Sciatic nerve (tissue), 2 donors: ENCODE measurements around the gene AIRE. TPM values are rescaled to one million over a fixed set of nuclear protein-coding genes. Genes with fewer than 3 reads are reported as not detected.
A peak's percentile ranks its signal among the peaks of the same experiment; 100 is the strongest.

Experiments used
- ATAC-seq: fragments of 200-7000 bp; cut with Tn5 transposase; one replicate; pipeline ENCODE4 v1.9.1; 2020; ENCODE audit warnings: mild to moderate bottlenecking, moderate library complexity
- DNase-seq: peaks from one replicate; pipeline ENCODE4 v3.0.0-alpha.2; 2020; ENCODE audit warnings: low spot score
- intact Hi-C: fragments of 100-400 bp; cut with DNase I; formaldehyde crosslinking; loops from one replicate; pipeline ENCODE4 v1.14.2; 2022
- total RNA-seq: library from RNA; stranded (reverse); fragmentation: NEBNext Ultra II Directional; extraction: Animal tissue kit (Norgen Biotek cat#: 25700); gene quantifications from one replicate; pipeline ENCODE4 v1.2.1, GENCODE V29; 2021
- donor health status: DM: no; HTN: no; CAD: no.
- donor health status: DM: no; HTN: no; CAD: no.

The AIRE gene
- total RNA-seq, 1 donor from 2014 or later, result 0.13 TPM

DNA sequence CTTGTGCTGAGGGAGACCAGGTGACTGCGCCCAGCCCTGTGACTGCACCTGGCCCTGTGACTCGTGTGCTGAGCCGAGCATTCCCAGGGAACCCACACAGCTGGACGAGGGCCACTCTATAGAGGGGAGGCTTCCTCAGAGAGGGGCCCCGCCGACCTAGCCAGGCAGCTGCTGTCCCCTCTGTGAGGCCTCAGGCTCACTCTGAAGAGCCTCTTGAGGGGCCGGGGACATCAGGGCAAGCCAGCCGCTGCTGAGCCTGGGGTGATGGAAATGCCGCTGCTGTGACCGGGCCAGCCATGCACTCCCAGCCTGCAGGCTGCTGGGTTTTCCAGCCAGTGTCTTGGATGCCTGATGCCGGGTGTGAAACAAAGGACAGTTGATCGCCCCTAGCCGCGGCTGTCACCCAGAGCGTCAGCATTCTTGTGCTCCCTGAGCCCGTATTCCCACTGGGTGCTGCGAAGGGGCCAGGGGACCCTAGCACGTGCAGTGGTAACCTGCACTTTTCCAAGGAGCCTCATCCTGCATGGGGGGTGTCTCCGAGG is 31.6 kb downstream of the AIRE start:
- intact Hi-C loops, result no loop called here
- no peak for ATAC-seq
- DNase-seq, result no peak

DNA sequence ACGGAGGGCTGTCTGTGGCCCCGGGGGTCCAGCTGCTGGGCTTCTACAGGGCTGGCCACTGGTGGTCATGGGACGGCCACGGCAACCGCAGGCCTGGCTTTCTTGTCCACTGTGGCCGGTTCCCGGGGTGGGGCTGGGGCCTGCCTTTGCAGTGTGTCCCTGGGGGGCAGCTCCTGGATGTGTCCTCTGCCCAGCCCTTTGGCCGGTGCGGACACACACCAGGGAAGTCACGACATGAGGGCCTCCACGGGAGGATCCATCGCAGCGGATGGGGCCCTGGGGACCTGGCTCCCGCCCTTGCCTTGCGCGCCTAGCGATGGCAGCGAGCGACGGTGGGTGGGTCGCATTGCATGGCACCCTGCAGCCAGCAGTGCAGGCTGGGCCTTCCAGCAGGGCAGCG is 32.2 kb downstream of the AIRE start:
- intact Hi-C loops, result no loop called here
- ATAC-seq (no peak), DNase-seq (no peak)

DNA sequence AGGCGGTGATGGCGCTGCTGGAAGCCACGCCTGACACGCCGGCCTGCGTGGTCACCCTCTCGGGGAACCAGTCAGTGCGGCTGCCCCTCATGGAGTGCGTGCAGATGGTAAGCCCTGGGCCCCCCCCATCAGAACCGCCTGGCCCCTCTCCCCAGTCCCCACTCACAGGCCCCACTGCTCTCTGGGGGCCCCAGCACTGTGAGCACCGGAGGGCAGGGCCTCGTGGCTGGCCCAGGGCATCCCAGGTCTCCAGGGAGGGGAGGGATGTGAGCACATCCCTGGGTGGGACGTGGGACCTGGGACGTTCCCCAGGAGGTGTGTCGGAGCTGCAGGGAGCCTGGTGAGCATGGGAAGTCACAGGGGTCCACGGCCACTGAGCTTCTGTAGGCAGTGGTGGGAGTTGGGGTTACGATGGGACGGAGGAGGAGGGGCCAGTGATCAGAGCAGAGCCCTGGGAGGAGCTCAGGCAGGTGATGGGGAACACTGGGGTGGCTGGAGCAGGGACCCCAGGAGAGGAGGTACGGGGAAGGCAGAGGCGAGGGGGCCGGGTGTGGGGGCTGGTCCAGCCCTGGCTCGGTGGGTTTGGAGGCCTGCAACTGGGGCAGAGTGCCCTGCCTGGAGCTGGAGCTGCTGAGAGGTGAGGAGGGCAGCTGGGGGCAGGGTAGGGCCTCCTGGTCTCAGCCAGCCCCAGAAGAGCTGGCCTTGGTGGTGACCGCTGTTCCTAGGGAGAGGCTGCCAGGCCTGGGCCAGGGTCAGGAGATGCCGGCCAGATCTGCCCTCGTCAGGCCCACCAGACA is 33.0 kb downstream of the AIRE start:
- DNase-seq, result no peak
- intact Hi-C loops, result no loop called here
- ATAC-seq, result no peak

DNA sequence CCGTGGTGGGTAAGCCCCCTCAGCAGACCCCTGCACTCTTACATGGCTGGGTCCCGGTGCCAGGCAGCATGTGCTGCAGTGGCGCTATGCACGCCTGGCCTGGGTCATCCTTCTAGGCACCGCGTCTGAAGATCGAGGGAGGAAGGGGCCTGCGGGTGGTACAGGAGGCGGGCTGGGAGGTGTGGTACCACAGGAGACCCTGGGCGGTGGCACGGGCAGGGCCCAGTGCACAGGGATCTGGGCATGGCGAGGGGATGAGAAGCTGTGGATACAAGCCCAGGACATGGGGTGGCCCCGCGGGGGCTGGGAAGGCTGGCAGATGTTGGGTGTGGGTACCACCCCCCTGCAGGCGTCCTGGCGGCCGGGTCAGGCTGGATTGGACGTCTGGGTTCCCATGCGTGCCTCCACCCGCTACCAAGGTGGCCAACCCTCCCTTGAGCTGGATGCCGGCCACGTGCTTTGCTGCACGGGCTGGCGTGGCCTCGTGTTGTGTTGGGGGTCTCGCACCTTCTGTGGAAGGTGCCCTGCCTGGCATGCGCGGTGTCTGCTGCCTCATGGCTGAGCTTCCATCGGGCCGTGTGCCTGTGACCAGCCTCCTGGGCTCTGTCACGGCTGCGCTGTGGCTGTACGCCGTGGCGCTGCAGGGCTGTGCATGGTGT is 33.9 kb downstream of the AIRE start:
- ATAC-seq (no peak), DNase-seq (no peak)
- intact Hi-C loops, result no loop called here

DNA sequence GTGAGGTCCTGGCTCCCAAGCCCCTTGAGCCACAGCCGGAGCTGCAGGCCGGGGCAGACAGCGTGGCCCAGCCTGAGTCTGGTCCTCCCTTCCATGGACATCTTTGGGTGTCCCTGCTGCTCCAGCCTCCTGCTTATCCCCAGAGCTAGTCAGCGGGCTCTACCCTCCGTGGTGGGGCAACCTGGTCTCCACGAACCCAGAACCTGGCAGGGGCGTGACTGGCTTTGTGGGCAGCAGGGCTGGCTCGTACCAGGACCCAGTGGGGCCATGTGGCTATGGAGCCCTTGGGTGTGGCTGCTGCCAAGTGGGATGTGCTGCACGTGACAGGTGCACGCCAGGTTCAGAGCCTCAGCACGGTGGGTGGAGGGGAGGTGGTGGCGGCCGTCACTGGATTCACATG is 35.2 kb downstream of the AIRE start:
- intact Hi-C loops, result no loop called here
- no peak for ATAC-seq
- DNase-seq, result no peak

DNA sequence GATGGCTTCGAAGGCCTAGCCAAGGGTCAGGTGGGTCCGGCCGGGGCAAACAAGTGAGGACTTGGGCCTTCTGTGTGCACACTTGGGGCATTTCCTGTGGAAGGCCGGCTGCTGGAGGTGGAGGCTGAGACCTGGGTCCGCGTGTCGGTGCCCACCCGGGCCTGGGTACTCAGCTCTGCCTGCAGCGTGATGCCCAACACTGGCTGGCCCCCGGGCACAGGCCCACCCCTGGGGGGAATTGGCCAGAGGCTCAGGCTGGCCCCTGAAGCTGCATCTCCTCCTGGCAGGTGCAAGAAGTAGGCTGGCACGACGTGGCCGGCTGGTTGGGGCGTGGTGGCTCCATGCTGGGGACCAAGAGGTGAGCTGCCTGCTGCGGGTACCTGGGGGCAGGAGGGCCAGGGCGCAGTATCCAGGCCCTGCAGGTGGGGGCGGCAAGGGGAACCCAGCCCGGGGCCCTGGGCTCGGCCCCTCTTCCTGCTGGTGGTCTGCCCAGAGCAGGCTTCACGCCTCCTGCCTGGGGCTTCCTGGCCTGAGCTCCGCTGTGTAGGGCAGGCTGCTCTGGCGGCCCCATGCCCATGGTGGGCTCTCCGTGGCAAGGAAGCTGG is 36.3 kb downstream of the AIRE start:
- intact Hi-C loops, result no loop called here
- ATAC-seq (no peak), DNase-seq (no peak)

DNA sequence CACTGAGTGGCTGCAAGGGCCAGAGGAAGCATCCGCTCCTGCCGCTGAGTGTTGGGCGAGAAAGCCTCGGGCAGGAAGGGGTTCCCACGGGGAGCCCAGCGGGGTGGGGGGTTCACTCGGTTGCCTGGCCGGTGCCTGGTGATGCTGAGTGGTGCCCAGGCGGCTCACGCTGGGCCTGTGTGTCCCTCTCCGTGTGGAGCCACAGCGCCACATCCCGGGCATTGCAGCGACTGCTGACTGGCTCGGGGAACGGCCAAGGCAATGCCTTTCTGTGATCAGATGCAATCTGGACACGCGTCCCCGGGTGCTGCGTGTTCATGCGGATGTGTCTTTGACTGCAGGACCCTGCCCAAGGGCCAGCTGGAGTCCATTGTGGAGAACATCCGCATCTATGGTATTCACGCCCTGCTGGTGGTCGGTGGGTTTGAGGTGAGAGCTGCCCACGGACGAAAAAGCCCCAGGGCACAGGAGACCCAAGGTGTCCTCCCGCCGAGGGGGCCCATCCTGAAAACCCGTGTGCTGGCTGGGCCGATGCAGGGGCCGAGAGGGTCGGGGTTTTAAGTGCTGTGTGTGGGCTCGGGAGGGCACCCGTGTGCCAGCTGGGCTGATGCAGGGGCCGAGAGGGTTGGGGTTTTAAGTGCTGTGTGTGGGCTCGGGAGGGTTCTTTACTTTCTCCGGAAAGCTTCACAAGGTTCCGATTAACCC is 37.1 kb downstream of the AIRE start:
- ATAC-seq, result no peak
- intact Hi-C loops, result no loop called here
- DNase-seq, result no peak

DNA sequence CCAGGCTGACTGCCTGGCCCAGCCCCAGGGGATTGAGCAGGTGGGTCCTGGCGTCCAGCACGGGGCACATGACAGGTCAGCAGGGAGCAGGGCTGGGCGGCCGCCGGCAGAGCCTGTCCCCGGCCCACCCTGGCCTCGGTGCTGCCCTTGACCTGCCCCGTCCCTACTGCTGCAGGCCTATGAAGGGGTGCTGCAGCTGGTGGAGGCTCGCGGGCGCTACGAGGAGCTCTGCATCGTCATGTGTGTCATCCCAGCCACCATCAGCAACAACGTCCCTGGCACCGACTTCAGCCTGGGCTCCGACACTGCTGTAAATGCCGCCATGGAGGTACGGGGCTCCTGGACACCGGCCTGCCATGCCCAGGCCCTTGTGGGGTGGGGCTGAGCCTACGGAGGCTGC is 37.9 kb downstream of the AIRE start:
- DNase-seq, result no peak
- intact Hi-C loops, result no loop called here
- ATAC-seq, result no peak

DNA sequence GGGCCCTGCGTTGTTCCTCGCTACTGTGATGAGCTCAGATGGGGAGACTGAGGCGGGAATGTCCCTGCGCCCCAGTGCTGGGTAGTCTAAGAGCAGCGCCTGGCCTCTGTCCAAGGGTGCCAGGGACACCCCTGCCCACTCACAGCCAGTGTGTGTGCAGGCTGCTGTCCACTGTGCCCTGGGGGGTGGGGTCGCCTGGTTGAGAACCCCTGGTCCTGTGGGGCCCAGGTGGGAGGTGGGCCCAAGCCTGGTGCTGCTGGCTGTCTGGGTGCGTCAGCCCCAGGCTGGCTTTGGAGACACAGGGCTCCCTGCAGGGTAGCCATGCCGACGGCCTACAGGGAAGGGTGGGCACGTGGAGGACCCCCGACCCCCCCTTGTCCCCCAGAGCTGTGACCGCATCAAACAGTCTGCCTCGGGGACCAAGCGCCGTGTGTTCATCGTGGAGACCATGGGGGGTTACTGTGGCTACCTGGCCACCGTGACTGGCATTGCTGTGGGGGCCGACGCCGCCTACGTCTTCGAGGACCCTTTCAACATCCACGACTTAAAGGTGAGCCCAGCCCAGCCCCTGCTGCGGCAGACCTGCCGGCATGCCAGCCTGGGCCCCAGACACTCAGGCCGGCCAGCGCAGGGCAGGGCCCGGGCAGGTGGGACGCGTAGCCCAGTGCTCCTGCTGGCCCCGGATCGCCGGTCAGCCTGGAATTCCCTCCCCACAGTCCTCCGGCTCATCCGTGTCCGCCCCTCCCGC is 38.6 kb downstream of the AIRE start:
- no peak for DNase-seq
- intact Hi-C loops, result no loop called here
- no peak for ATAC-seq

DNA sequence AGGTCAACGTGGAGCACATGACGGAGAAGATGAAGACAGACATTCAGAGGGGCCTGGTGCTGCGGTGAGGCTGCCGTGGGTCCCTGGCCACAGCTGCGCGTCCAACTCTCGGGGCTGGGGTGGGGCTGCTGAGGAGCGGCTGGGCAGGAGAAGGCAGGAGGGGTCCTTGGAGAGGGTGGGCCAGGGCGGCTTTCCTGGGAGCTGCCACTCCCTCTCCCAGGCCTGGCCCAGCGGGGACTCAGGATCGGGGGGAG is 39.1 kb downstream of the AIRE start:
- DNase-seq (no peak), ATAC-seq (no peak)
- intact Hi-C loops, result no loop called here

DNA sequence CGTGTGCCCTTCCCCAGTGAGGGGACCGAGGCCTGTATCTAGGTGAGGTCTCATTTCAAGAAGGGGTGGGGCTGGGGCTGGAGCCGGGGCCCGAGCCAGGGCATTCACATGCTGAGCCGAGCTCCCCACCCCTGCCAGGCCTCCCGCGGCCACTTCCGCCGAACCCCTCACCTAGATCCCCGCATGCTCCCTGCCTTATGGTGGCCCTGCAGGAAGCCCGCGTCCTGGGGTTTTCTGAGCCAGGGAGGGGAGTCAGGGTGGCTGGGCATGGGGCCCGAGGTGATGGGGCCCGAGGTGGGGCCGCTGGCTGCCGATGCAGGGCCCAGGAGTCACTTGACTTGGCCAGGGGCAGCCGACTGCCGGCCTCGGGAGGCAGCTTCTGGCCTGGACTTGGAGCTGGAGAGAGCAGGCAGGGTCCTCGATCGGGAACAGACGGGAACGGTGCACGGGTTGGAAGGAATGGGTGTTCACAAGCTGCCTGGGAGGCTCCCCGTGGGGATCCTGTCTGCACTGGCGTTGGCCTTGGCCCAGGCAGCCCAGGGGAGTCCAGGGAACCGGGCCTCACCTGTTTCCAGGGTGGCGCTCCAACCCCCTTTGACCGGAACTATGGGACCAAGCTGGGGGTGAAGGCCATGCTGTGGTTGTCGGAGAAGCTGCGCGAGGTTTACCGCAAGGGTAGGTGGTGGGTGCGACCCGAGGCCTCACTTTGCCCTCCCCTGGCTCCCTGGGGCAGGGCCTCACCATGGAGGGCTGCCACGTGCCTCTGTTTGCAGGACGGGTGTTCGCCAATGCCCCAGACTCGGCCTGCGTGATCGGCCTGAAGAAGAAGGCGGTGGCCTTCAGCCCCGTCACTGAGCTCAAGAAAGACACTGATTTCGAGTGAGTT is 40.0 kb downstream of the AIRE start:
- intact Hi-C loops, result no loop called here
- DNase-seq, result no peak
- no peak for ATAC-seq

DNA sequence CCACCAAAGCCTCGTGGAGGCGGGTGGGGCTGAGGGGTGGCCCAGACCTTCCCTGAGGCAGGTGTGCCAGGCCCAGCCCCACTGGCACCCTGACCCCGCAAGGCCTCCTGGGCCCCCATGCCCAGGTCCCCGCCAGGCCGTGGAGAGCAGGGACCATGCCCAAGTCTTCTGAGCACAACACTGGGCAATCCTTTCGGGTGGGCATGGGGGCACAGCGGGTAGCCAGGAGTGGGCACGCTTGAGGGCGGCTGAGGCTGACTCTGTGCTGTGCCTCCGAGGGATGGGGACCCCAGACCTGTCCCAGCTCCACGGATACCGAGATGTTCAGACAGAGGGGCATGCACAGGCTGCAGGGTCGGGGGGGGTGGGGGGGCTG is 40.6 kb downstream of the AIRE start:
- intact Hi-C loops, result no loop called here
- ATAC-seq (no peak), DNase-seq (no peak)

DNA sequence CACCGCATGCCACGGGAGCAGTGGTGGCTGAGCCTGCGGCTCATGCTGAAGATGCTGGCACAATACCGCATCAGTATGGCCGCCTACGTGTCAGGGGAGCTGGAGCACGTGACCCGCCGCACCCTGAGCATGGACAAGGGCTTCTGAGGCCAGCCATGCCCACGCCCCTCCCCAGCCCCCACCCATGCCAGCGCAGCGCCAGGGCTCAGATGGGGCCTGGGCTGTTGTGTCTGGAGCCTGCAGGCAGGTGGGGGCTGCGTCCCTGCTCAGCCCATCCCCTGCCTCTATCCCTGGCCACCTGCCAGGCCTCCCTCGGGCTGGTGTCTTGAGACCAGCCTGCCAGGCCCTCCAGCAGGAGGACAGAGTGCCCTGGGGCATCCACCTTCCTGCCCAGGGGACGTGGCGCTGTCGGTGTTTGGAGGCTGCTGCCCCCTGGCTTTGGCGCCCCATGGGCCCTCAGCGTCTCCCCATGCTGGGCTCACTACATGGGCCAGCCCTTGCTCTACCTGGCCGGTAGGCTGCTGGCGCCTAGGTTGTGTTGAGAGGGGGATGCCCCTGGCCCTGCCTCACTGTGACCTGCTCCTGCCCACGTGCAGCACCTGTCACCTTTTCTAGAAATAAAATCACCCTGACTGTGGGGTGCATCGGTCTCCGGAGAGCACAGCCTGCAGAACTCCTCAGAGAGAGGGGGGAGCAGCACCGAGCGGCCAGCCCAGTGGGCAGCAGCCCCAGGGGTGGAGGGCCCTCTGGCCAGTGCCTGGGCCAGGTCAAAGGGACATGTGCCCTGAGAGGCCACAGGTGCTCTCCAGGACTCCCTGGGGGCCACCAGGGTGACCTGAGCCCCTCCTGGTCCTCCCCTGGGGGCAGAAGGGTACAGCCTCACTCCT is 41.3 kb downstream of the AIRE start:
- ATAC-seq, result peak; percentile 3
- intact Hi-C loops, result no loop called here
- no peak for DNase-seq

DNA sequence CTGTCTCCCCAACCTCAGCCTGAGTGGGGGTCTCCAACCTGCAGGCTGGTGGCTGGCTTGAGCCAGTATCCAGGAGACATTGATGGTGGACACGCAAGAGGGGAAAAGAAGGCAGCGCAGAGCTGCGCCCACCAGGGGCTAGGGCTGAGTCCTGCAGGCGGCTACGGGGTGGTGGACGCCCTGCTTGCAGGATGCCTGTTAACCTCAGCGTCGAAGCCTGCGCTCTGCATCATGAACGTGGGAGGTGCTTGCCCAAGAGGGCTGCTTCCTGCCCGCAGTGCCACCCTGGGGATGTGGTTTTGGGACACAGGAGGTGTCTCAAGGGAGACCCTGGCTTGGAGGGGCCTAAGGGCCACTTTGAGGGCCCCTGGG is 41.9 kb downstream of the AIRE start:
- ATAC-seq (no peak), DNase-seq (no peak)
- intact Hi-C loops, result no loop called here

DNA sequence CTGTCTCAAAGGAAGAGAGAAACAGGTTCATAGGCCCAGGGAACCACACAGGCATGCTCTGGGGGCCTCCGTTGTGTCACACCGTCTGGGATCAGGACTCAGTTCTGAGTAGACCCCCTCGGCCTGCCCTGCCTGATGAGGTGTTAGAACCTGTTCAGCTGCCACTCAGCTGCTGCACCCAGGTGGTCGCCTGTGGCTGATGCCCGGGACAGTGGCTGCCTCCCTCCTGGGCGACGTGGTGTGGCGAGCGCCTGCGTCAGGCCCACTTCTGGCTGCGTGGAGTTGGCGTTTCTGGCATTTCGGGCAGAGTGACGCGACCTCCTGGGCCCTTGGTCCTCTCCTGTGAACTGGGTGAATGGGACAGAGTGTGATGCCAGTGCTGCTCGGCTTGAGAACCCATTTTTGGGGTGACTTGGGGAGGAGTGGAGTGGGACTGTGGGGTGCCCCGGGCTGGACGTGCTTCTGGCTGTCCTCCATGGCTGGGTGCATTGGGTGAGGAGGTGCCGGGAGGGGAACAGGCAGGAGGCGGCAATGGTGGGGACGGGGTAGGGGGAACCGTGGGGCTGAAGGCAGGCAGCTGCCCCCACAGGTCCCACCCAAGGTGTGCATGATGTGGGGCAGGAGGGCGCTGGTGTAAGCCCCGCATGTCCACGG is 42.7 kb downstream of the AIRE start:
- intact Hi-C loops, result no loop called here
- ATAC-seq (no peak), DNase-seq (no peak)

DNA sequence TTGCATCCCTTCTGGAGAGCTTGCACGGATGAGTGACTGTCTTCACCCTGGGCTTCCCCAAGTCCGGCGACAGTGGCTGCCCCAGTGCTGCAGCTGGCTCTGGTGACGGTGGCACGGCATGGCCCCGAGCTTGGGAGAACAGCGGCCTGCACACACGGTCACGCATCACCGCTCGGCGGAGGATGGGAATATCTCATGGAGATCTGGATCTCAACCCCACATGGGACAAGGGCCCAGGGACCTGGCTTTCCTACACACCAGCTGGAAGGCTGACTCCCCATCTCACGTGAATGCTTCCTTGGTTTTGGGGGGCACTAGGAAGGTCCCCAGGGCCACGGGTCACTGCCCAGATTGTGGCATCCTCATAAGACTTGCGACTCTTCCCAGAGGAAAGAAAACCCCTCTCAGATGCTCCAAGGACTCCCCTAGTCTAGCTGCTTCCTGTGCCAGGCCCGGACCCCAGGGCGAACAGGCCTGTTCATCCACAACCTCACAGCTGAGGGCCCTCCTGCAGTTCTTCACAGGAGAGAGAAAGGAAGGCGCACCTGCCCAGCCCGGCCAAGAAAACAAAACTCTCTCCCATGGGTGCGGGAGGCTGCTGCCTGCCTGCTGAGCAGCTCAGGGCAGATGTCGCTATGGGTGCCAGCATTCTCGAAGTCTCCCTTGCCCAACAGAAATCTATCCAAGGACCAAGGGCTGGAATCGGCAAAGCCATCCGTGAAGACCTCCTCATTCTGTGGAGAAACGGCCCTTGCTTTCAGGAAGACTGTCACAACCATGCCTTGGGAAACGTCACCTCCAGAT is 43.6 kb downstream of the AIRE start:
- peak; percentile 3 for ATAC-seq
- intact Hi-C loops, result no loop called here

More for the DNA sequence above, 43.6 kb downstream of the AIRE start:
- DNase-seq, result no peak
